ENCODE results near the gene RNF115. TPM values are rescaled to one million over a fixed set of nuclear protein-coding genes. Genes with fewer than 3 reads are reported as not detected.

The RNF115 gene
- total RNA-seq, 1 experiment from 2014 or later, result 11.0 TPM

- Mint-ChIP-seq H3K36me3 (ENCODE audit: insufficient read depth in 1 of 3, low read depth in 3 of 3) (peaks cover 16 to 46% (median 46%) of the 10 kb centered on the region in 3 experiments; a peak in 6 of 7 replicates), H3K4me1 (peaks cover 6% of the 10 kb centered on the region in 2 experiments; a peak in 2 of 4 replicates), H3K27ac (no peak overlapping the region), H3K27me3 (ENCODE audit: low read depth) (no peaks in the 10 kb centered on the region; the same call in 1 of the 2 replicates), H3K4me3 (no peak overlapping the region), H3K9me3 (no peaks in the 10 kb centered on the region)
- H3K23ac ChIP-seq (ENCODE audit: insufficient read length, low read depth, low read length), result no peak overlapping the region
- no peak overlapping the region for H3K27ac ChIP-seq (ENCODE audit: insufficient read length, low read depth, low read length)
- no peak overlapping the region for H2BK15ac ChIP-seq (ENCODE audit: low read depth, low read length)
- no peaks in the 10 kb centered on the region for H3K27me3 ChIP-seq (ENCODE audit: insufficient read depth, low read length)
- H4K91ac ChIP-seq (ENCODE audit: insufficient read length, low read depth, low read length), result no peak overlapping the region
- H3K4ac ChIP-seq (ENCODE audit: low read depth, low read length), result no peak overlapping the region
- H2BK20ac ChIP-seq (ENCODE audit: low read depth, low read length, poor library complexity, severe bottlenecking), result no peak overlapping the region
- no peaks in the 10 kb centered on the region for H3K79me1 ChIP-seq (ENCODE audit: insufficient read depth, low read depth, low read length, poor library complexity, severe bottlenecking)
- no peak overlapping the region for H4K5ac ChIP-seq (ENCODE audit: insufficient read length, low read depth, low read length)
- no peaks in the 10 kb centered on the region for H3K4me1 ChIP-seq (ENCODE audit: insufficient read depth, low read length)
- H3T11ph ChIP-seq (ENCODE audit: low read length), result no peak overlapping the region
- H3K9me3 ChIP-seq (ENCODE audit: control insufficient read depth, low read depth, low read length), result no peaks in the 10 kb centered on the region
- H2AK5ac ChIP-seq (ENCODE audit: insufficient read length, low read length), result no peak overlapping the region
- no peak overlapping the region for H3K18ac ChIP-seq (ENCODE audit: insufficient read length, low read depth, low read length)
- H4K8ac ChIP-seq (replicated peaks; ENCODE audit: insufficient read length, low read depth, low read length), result no peak overlapping the region
- no peak overlapping the region for H2BK5ac ChIP-seq (ENCODE audit: insufficient read length, low read length)
- TF ChIP-seq, protein P1, sequence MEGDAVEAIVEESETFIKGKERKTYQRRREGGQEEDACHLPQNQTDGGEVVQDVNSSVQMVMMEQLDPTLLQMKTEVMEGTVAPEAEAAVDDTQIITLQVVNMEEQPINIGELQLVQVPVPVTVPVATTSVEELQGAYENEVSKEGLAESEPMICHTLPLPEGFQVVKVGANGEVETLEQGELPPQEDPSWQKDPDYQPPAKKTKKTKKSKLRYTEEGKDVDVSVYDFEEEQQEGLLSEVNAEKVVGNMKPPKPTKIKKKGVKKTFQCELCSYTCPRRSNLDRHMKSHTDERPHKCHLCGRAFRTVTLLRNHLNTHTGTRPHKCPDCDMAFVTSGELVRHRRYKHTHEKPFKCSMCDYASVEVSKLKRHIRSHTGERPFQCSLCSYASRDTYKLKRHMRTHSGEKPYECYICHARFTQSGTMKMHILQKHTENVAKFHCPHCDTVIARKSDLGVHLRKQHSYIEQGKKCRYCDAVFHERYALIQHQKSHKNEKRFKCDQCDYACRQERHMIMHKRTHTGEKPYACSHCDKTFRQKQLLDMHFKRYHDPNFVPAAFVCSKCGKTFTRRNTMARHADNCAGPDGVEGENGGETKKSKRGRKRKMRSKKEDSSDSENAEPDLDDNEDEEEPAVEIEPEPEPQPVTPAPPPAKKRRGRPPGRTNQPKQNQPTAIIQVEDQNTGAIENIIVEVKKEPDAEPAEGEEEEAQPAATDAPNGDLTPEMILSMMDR (conservative IDR thresholded peaks at IDR 0.05), result no peak
- H2AFZ ChIP-seq (ENCODE audit: low read length), result no peak overlapping the region
- no peak overlapping the region for H3K56ac ChIP-seq (ENCODE audit: insufficient read length, low read depth, low read length)
- no peaks in the 10 kb centered on the region for H4K20me1 ChIP-seq (ENCODE audit: control insufficient read depth, insufficient read depth, insufficient read length)
- H3K23me2 ChIP-seq (ENCODE audit: insufficient read length, low read depth, low read length, poor library complexity, severe bottlenecking), result peaks cover 3% of the 10 kb centered on the region
- no peak overlapping the region for H2BK12ac ChIP-seq (ENCODE audit: insufficient read length, low read depth, low read length)
- no peak for DNase-seq
- WGBS (ENCODE audit: extremely low coverage, insufficient read length, low lambda C conversion rate), result no CpG with 5 or more reads among the region's 4 CpGs
- H3K4me2 ChIP-seq (ENCODE audit: insufficient read depth, insufficient read length, low read length), result peak overlapping the region; percentile 42
- H3K9ac ChIP-seq (ENCODE audit: extremely low read depth, insufficient read length, low read length), result no peak overlapping the region
- no peak overlapping the region for H3K14ac ChIP-seq (ENCODE audit: insufficient read depth, low read length)
- H2BK120ac ChIP-seq (ENCODE audit: low read depth, low read length, poor library complexity, severe bottlenecking), result no peak overlapping the region
- no peaks in the 10 kb centered on the region for H3K79me2 ChIP-seq (ENCODE audit: insufficient read depth, low read length)
Observed at GRCh38 chr1:145845144-145845513, 21.2 kb upstream of the RNF115 start.
